HEK293 (cell line): ENCODE data around the gene RNF121.

Experiments
- CTCF ChIA-PET: fragments of 350-600 bp; formaldehyde crosslinking; extraction: SDS; loops from one replicate; lab custom pipeline; 2021; ENCODE audit warnings: antibody characterized with exemption; lab: Yijun Ruan, JAX
- POLR2A ChIA-PET: fragments of 300-600 bp; formaldehyde crosslinking; extraction: SDS; loops from one replicate; lab custom pipeline; 2020; ENCODE audit warnings: antibody characterized with exemption, inconsistent platforms; lab: Yijun Ruan, JAX
- H3K27ac ChIP-seq: fragments of 200-500 bp; sonication (Bioruptor generic); 2 replicates; pipeline ENCODE4 v1.5.1; 2014; ENCODE audit warnings: low read depth, low read length, control low read depth, inconsistent platforms; ENCODE audit errors: extremely low read depth
- H3K36me3 ChIP-seq, 2 experiments: fragments of 200-500 bp in 1 of 2; sonication (Bioruptor generic) in 1 of 2; 1 replicate in 1 of 2; 2 replicates in 1 of 2; pipeline ENCODE4 v1.5.1; 2014 to 2017; ENCODE audit warnings: inconsistent platforms in 2 of 2, low read length in 2 of 2; ENCODE audit not compliant: control insufficient read depth in 2 of 2, insufficient read depth in 1 of 2
- H3K4me1 ChIP-seq: fragments of 200-500 bp; sonication (Bioruptor generic); 2 replicates; pipeline ENCODE4 v1.5.1; 2014; ENCODE audit warnings: mild to moderate bottlenecking, low read length, inconsistent platforms; ENCODE audit not compliant: control insufficient read depth, insufficient read depth
- H3K4me3 ChIP-seq: 2 replicates; pipeline ENCODE4 v1.5.1; 2011; ENCODE audit warnings: low read depth, mild to moderate bottlenecking, control low read depth, low read length, moderate library complexity
- H3K9me3 ChIP-seq: fragments of 200-500 bp; sonication (Bioruptor generic); 2 replicates; pipeline ENCODE4 v1.5.1; 2014; ENCODE audit warnings: low read depth, low read length, inconsistent platforms; ENCODE audit not compliant: control insufficient read depth, insufficient read depth
- FEZF1 ChIP-seq: fragments of 450-650 bp; formaldehyde crosslinking; IDR thresholded peaks from 2 replicates; pipeline ENCODE4 v1.5.1; 2016; ENCODE audit warnings: missing biosample characterization, missing genetic modification characterization
- GFI1B ChIP-seq: fragments of 450-650 bp; formaldehyde crosslinking; IDR thresholded peaks from 2 replicates; pipeline ENCODE4 v1.5.1; 2016; ENCODE audit warnings: missing biosample characterization, missing genetic modification characterization
- MZF1 ChIP-seq: fragments of 450-650 bp; formaldehyde crosslinking; IDR thresholded peaks from 2 replicates; pipeline ENCODE4 v1.5.1; 2017; ENCODE audit warnings: missing biosample characterization, missing genetic modification characterization, borderline replicate concordance
- OSR2 ChIP-seq: fragments of 450-650 bp; formaldehyde crosslinking; IDR thresholded peaks from 2 replicates; pipeline ENCODE4 v1.5.1; 2016; ENCODE audit warnings: missing biosample characterization, missing genetic modification characterization
- PRDM1 ChIP-seq: fragments of 450-650 bp; formaldehyde crosslinking; IDR thresholded peaks from 2 replicates; pipeline ENCODE4; 2016; ENCODE audit warnings: missing biosample characterization, missing genetic modification characterization
- SCRT1 ChIP-seq: fragments of 450-650 bp; formaldehyde crosslinking; IDR thresholded peaks from 2 replicates; pipeline ENCODE4 v1.5.1; 2016; ENCODE audit warnings: missing biosample characterization, missing genetic modification characterization, borderline replicate concordance
- ZBTB20 ChIP-seq: fragments of 450-650 bp; formaldehyde crosslinking; IDR thresholded peaks from 2 replicates; pipeline ENCODE4 v1.5.1; 2016; ENCODE audit warnings: missing biosample characterization, missing genetic modification characterization
- ZBTB21 ChIP-seq: fragments of 450-650 bp; formaldehyde crosslinking; IDR thresholded peaks from 2 replicates; pipeline ENCODE4 v1.5.1; 2017; ENCODE audit warnings: missing biosample characterization, missing genetic modification characterization
- ZNF350 ChIP-seq: fragments of 450-650 bp; formaldehyde crosslinking; IDR thresholded peaks from 2 replicates; pipeline ENCODE4 v1.5.0; 2017; ENCODE audit warnings: missing biosample characterization, mild to moderate bottlenecking, missing genetic modification characterization
- ZNF423 ChIP-seq: fragments of 450-650 bp; formaldehyde crosslinking; IDR thresholded peaks from 2 replicates; pipeline ENCODE4 v1.5.1; 2016; ENCODE audit warnings: missing biosample characterization, missing genetic modification characterization
- ZNF626 ChIP-seq: fragments of 450-650 bp; sonication (Bioruptor Pico); formaldehyde crosslinking; IDR thresholded peaks from 2 replicates; pipeline ENCODE4 v1.5.1; 2018; ENCODE audit warnings: missing biosample characterization, missing genetic modification characterization, inconsistent platforms
- ZNF777 ChIP-seq: fragments of 450-650 bp; formaldehyde crosslinking; IDR thresholded peaks from 2 replicates; pipeline ENCODE4 v1.5.1; 2017; ENCODE audit warnings: missing biosample characterization, missing genetic modification characterization, borderline replicate concordance
- ZNF785 ChIP-seq: fragments of 450-650 bp; formaldehyde crosslinking; IDR thresholded peaks from 2 replicates; pipeline ENCODE4 v1.5.1; 2016; ENCODE audit warnings: missing biosample characterization, missing genetic modification characterization
- ZNF791 ChIP-seq: fragments of 450-650 bp; formaldehyde crosslinking; IDR thresholded peaks from 2 replicates; pipeline ENCODE4 v1.5.1; 2016; ENCODE audit warnings: missing biosample characterization, missing genetic modification characterization
- ZSCAN16 ChIP-seq: fragments of 450-650 bp; formaldehyde crosslinking; IDR thresholded peaks from 2 replicates; pipeline ENCODE4 v1.5.1; 2016; ENCODE audit warnings: missing biosample characterization, missing genetic modification characterization
- TF ChIP-seq, protein P1 (sequence below): fragments of 450-650 bp; IDR thresholded peaks from 2 replicates; pipeline ENCODE4 v1.5.1; 2018; ENCODE audit warnings: missing biosample characterization, missing genetic modification characterization
- TF ChIP-seq, protein P2 (sequence below): fragments of 450-650 bp; formaldehyde crosslinking; IDR thresholded peaks from 2 replicates; pipeline ENCODE4 v1.5.0; 2017; ENCODE audit warnings: missing biosample characterization, missing genetic modification characterization, borderline replicate concordance
- TF ChIP-seq, protein P3 (sequence below): fragments of 450-650 bp; formaldehyde crosslinking; IDR thresholded peaks from 2 replicates; pipeline ENCODE4 v1.5.1; 2016; ENCODE audit warnings: missing biosample characterization, missing genetic modification characterization
- TF ChIP-seq, protein P4 (sequence below): fragments of 450-650 bp; formaldehyde crosslinking; IDR thresholded peaks from 2 replicates; pipeline ENCODE4 v1.5.1; 2017; ENCODE audit warnings: missing biosample characterization, missing genetic modification characterization
- TF ChIP-seq, protein P5 (sequence below): fragments of 450-650 bp; formaldehyde crosslinking; IDR thresholded peaks from 2 replicates; pipeline ENCODE4 v1.5.1; 2016; ENCODE audit warnings: missing biosample characterization, missing genetic modification characterization
- TF ChIP-seq, protein P6 (sequence below): fragments of 450-650 bp; formaldehyde crosslinking; IDR thresholded peaks from 2 replicates; pipeline ENCODE4 v1.5.1; 2016; ENCODE audit warnings: missing biosample characterization, missing genetic modification characterization
- TF ChIP-seq, protein P7 (sequence below): sonication (generic); formaldehyde crosslinking; IDR thresholded peaks from 2 replicates; pipeline ENCODE4 v1.8.1; 2022; ENCODE audit warnings: mild to moderate bottlenecking, moderate library complexity, missing genetic modification reagents

The RNF121 gene

DNA sequence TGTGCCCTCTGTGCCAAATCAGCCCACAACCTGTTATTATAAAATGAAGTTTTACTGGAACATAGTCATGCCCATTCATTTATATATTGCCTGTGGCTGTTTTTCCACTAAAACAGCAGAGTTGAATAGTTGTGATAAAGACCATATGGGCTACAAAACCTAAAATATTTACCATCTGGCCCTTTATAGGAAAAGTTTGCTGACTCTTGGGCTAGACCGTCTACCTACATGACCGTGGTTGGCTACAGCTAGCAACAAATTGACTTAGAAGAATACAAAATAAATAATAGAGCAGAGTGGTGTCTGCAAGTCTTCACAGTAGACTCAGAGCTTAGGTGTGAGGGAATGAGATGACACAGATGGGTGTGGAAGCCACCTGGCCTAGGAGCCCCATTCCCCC is 58.7 kb downstream of the RNF121 start (continued):
- TF ChIP-seq FEZF1 (tag by site-specific recombination) = no peak
- no peak for TF ChIP-seq OSR2 (tag by site-specific recombination)
- TF ChIP-seq, protein P1, sequence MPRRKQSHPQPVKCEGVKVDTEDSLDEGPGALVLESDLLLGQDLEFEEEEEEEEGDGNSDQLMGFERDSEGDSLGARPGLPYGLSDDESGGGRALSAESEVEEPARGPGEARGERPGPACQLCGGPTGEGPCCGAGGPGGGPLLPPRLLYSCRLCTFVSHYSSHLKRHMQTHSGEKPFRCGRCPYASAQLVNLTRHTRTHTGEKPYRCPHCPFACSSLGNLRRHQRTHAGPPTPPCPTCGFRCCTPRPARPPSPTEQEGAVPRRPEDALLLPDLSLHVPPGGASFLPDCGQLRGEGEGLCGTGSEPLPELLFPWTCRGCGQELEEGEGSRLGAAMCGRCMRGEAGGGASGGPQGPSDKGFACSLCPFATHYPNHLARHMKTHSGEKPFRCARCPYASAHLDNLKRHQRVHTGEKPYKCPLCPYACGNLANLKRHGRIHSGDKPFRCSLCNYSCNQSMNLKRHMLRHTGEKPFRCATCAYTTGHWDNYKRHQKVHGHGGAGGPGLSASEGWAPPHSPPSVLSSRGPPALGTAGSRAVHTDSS = no peak
- no peak for TF ChIP-seq ZSCAN16 (tag by site-specific recombination)
- TF ChIP-seq, protein P2, sequence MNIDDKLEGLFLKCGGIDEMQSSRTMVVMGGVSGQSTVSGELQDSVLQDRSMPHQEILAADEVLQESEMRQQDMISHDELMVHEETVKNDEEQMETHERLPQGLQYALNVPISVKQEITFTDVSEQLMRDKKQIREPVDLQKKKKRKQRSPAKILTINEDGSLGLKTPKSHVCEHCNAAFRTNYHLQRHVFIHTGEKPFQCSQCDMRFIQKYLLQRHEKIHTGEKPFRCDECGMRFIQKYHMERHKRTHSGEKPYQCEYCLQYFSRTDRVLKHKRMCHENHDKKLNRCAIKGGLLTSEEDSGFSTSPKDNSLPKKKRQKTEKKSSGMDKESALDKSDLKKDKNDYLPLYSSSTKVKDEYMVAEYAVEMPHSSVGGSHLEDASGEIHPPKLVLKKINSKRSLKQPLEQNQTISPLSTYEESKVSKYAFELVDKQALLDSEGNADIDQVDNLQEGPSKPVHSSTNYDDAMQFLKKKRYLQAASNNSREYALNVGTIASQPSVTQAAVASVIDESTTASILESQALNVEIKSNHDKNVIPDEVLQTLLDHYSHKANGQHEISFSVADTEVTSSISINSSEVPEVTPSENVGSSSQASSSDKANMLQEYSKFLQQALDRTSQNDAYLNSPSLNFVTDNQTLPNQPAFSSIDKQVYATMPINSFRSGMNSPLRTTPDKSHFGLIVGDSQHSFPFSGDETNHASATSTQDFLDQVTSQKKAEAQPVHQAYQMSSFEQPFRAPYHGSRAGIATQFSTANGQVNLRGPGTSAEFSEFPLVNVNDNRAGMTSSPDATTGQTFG = no peak
- TF ChIP-seq ZNF423 (tag by site-specific recombination) = no peak
- no peak for TF ChIP-seq ZNF785 (tag by site-specific recombination)
- TF ChIP-seq, protein P3, sequence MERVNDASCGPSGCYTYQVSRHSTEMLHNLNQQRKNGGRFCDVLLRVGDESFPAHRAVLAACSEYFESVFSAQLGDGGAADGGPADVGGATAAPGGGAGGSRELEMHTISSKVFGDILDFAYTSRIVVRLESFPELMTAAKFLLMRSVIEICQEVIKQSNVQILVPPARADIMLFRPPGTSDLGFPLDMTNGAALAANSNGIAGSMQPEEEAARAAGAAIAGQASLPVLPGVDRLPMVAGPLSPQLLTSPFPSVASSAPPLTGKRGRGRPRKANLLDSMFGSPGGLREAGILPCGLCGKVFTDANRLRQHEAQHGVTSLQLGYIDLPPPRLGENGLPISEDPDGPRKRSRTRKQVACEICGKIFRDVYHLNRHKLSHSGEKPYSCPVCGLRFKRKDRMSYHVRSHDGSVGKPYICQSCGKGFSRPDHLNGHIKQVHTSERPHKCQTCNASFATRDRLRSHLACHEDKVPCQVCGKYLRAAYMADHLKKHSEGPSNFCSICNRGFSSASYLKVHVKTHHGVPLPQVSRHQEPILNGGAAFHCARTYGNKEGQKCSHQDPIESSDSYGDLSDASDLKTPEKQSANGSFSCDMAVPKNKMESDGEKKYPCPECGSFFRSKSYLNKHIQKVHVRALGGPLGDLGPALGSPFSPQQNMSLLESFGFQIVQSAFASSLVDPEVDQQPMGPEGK (tag by site-specific recombination) = no peak

DNA sequence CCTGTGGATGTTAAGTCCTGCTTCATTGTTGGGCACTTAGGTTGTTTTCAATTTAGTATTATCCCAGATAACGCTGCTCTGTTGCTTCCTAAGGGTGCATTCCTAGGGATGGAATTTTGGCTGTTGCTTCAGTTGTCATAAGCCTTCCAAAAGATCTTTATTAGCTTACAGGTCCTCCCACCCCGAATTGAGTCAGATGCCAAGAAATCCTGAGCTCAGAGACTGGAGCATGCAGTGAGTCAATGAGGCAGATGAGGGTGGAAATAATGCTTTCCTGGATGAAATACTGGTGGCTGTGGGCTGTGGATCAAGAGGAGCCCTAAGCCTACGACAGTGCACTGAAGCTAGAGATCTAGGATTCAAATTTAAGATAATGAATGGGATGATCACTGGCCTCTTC is 59.2 kb downstream of the RNF121 start:
- POLR2A ChIA-PET = no interaction called here
- TF ChIP-seq PRDM1 (tag by site-specific recombination) = no peak
- TF ChIP-seq, protein P4, sequence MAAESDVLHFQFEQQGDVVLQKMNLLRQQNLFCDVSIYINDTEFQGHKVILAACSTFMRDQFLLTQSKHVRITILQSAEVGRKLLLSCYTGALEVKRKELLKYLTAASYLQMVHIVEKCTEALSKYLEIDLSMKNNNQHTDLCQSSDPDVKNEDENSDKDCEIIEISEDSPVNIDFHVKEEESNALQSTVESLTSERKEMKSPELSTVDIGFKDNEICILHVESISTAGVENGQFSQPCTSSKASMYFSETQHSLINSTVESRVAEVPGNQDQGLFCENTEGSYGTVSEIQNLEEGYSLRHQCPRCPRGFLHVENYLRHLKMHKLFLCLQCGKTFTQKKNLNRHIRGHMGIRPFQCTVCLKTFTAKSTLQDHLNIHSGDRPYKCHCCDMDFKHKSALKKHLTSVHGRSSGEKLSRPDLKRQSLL = no peak
- TF ChIP-seq ZNF626 = no peak
- TF ChIP-seq ZNF791 (tag by site-specific recombination) = no peak
- Histone ChIP-seq H3K4me1 (no peaks in the 10 kb centered on the region), H3K9me3 (no peaks in the 10 kb centered on the region), H3K36me3 (peaks cover 0 to 53% of the 10 kb centered on the region in 2 experiments; a peak in 1 of 3 replicates), H3K27ac (no peak overlapping the region), H3K4me3 (no peak overlapping the region)
- CTCF ChIA-PET = interaction anchor here (3.3 kb wide), 1 partner anchor 10 kb away, joined by 28 read pairs; no protein-coding TSS in a partner anchor

DNA sequence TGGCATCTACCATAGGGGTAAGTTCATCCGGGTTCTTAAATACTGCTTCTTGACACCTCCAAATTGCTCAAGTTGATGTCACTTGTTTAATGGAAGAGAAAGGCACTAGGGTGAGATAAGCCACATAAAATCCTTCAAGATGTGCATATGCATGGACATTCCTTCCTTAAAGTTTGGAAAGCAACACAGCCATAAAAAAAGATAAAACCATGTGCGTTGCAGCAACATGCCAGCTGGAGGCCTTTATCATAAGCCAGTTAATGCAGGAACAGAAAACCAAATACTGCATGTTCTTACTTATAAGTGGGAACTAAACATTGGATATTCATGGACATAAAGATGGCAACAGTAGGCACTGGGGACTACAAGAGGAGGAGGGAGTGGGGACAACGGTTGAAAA is 61.9 kb downstream of the RNF121 start:
- ChIA-PET POLR2A (no interaction called here), CTCF (interaction anchor here (0.7 kb wide), 1 partner anchor 11 kb away, joined by 5 read pairs; no protein-coding TSS in a partner anchor)
- no peaks in the 10 kb centered on the region for H3K4me1 ChIP-seq
- no peak overlapping the region for H3K27ac ChIP-seq
- no peak overlapping the region for H3K4me3 ChIP-seq
- H3K9me3 ChIP-seq = no peaks in the 10 kb centered on the region
- H3K36me3 ChIP-seq = peaks cover 0 to 47% of the 10 kb centered on the region in 2 experiments; a peak in 1 of 3 replicates
- TF ChIP-seq ZBTB21 (tag by site-specific recombination) (no peak), ZBTB20 (tag by site-specific recombination) (no peak), ZNF777 (tag by site-specific recombination) (no peak), SCRT1 (no peak), GFI1B (tag by site-specific recombination) (no peak), MZF1 (tag by site-specific recombination) (no peak), ZNF350 (no peak)
- TF ChIP-seq, protein P5, sequence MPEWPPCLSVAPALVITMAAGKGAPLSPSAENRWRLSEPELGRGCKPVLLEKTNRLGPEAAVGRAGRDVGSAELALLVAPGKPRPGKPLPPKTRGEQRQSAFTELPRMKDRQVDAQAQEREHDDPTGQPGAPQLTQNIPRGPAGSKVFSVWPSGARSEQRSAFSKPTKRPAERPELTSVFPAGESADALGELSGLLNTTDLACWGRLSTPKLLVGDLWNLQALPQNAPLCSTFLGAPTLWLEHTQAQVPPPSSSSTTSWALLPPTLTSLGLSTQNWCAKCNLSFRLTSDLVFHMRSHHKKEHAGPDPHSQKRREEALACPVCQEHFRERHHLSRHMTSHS = no peak
- TF ChIP-seq, protein P6, sequence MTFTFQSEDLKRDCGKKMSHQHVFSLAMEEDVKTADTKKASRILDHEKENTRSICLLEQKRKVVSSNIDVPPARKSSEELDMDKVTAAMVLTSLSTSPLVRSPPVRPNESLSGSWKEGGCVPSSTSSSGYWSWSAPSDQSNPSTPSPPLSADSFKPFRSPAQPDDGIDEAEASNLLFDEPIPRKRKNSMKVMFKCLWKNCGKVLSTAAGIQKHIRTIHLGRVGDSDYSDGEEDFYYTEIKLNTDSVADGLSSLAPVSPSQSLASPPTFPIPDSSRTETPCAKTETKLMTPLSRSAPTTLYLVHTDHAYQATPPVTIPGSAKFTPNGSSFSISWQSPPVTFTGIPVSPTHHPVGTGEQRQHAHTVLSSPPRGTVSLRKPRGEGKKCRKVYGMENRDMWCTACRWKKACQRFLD (tag by site-specific recombination) = no peak
- TF ChIP-seq, protein P7, sequence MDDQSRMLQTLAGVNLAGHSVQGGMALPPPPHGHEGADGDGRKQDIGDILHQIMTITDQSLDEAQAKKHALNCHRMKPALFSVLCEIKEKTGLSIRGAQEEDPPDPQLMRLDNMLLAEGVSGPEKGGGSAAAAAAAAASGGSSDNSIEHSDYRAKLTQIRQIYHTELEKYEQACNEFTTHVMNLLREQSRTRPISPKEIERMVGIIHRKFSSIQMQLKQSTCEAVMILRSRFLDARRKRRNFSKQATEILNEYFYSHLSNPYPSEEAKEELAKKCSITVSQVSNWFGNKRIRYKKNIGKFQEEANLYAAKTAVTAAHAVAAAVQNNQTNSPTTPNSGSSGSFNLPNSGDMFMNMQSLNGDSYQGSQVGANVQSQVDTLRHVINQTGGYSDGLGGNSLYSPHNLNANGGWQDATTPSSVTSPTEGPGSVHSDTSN (CRISPR knock-in tag) = no peak
